Neuron (in vitro differentiated cells): Measurements from ENCODE around the gene SCYGR4.
"Not testable (repeated sequence)": the region's sequence is repeated elsewhere in the genome, so short reads cannot be mapped to it uniquely, and the experiment has no call there.

Experiments used
- H2AFZ ChIP-seq: one replicate; pipeline ENCODE4 v1.6.1; 2013; ENCODE audit warnings: low read depth, mild to moderate bottlenecking, inconsistent platforms, low read length, moderate library complexity
- H3K27me3 ChIP-seq: one replicate; pipeline ENCODE4 v1.6.1; 2013; ENCODE audit warnings: low read length; ENCODE audit not compliant: insufficient read depth
- H3K36me3 ChIP-seq: one replicate; pipeline ENCODE4 v1.6.1; 2013; ENCODE audit warnings: low read length; ENCODE audit not compliant: insufficient read depth
- H3K4me1 ChIP-seq: one replicate; pipeline ENCODE4 v1.6.1; 2013; ENCODE audit warnings: low read length; ENCODE audit not compliant: insufficient read depth
- H3K4me3 ChIP-seq: 2 replicates; pipeline ENCODE4 v1.5.1; 2013; ENCODE audit warnings: mild to moderate bottlenecking, low read length, moderate library complexity
- H3K9me3 ChIP-seq: one replicate; pipeline ENCODE4 v1.6.1; 2013; ENCODE audit warnings: low read length

SCYGR4 gene

DNA sequence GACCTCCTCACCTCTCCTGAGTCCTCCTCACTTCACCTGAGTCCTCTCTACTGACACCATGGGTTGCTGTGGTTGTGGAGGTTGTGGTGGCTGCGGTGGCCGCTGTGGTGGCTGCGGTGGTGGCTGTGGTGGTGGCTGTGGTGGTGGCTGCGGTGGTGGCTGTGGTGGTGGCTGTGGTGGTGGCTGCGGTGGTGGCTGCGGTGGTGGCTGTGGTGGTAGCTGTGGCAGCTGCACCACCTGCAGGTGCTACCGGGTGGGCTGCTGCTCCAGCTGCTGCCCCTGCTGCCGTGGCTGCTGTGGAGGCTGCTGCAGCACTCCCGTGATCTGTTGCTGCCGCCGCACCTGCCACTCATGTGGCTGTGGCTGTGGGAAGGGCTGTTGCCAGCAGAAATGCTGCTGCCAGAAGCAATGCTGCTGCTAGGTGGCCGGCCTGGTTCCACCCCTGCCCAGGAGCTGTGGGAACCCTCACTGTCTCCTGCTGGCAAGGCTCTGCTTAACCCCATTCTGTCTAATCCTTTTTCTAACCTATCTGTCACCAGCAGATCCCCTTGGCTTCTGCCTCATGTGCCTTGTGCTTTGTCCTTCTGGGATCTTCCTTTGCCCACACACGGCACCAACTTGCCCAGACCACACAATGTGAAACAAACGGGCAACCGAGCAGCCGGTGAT, 18.3 kb upstream of the SCYGR4 start, which contains the start of gene SCYGR2:
TSS of gene SCYGR2 (plus strand) at position 59 of the 669 bp plus-strand sequence. CDS start at position 59, 0 bp downstream.
- not testable (repeated sequence) for H3K27me3 ChIP-seq, H3K4me1 ChIP-seq, H3K4me3 ChIP-seq, H2AFZ ChIP-seq, H3K36me3 ChIP-seq, H3K9me3 ChIP-seq

DNA sequence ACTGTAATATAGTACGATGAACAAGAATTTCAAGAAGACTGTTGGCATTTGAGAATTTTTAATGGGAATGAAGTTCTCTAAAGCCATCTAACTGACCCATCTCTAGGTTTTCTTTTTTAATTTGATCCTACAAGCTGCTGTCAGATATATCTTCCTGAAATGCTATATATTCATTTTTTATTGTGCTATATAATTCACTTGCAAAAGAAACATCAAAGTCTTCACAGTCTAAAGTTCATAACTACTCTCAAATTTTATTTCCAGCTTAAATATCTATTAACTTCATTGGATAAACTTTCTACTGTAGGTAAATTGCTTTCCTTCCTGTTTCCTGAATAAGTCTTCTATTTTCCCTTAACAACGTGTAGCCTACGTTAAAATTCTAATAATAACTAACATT, 14.9 kb upstream of the SCYGR4 start:
- no peaks in the 10 kb centered on the region for H3K27me3 ChIP-seq
- no peaks in the 10 kb centered on the region for H3K36me3 ChIP-seq
- H3K4me1 ChIP-seq = no peaks in the 10 kb centered on the region
- H3K4me3 ChIP-seq = no peak overlapping the region
- no peaks in the 10 kb centered on the region for H3K9me3 ChIP-seq
- no peak overlapping the region for H2AFZ ChIP-seq

DNA sequence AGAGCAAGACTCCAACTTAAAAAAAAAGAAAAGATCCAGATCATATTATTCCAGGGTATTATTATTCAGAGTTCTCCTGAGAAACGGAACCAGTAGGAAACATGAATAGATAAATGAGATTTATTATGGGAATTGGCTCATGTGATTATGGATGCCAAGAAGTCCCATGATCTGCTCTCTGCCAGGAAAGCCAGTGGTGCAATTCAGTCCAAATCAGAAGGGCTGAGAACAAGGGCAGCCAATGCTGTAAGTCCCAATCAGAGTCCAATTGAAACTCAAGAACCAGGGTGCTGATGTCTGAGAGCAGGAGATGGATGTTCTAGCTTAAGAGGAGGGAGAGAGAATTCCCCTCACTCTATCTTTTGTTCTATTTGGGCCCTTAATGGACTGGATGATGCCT, 10.8 kb upstream of the SCYGR4 start:
- no peaks in the 10 kb centered on the region for H3K9me3 ChIP-seq
- no peaks in the 10 kb centered on the region for H3K27me3 ChIP-seq
- no peak overlapping the region for H2AFZ ChIP-seq
- no peak overlapping the region for H3K4me3 ChIP-seq
- H3K36me3 ChIP-seq = no peaks in the 10 kb centered on the region
- no peaks in the 10 kb centered on the region for H3K4me1 ChIP-seq

DNA sequence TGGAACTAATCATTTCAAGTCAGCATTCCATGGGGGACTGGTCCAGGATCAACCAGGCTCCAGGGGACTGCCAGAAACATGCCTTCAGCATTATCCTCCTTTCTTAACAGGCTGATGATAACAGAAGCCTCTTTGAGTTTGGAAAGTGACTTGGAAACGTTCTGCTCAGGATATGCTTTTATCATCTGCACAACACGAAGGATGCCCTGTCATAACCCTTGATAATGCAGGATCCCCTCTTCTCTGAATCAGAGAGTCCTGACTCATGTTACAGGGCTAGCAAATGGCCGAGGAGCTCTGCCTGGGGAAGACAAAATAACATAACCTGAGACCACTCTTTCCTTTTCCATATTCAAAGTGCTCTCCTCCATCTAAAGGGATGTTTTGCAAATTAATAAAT, 9.4 kb upstream of the SCYGR4 start:
- Histone ChIP-seq H3K4me3 (no peak overlapping the region), H3K4me1 (no peaks in the 10 kb centered on the region), H3K9me3 (no peaks in the 10 kb centered on the region), H3K27me3 (no peaks in the 10 kb centered on the region), H2AFZ (no peak overlapping the region), H3K36me3 (no peaks in the 10 kb centered on the region)

DNA sequence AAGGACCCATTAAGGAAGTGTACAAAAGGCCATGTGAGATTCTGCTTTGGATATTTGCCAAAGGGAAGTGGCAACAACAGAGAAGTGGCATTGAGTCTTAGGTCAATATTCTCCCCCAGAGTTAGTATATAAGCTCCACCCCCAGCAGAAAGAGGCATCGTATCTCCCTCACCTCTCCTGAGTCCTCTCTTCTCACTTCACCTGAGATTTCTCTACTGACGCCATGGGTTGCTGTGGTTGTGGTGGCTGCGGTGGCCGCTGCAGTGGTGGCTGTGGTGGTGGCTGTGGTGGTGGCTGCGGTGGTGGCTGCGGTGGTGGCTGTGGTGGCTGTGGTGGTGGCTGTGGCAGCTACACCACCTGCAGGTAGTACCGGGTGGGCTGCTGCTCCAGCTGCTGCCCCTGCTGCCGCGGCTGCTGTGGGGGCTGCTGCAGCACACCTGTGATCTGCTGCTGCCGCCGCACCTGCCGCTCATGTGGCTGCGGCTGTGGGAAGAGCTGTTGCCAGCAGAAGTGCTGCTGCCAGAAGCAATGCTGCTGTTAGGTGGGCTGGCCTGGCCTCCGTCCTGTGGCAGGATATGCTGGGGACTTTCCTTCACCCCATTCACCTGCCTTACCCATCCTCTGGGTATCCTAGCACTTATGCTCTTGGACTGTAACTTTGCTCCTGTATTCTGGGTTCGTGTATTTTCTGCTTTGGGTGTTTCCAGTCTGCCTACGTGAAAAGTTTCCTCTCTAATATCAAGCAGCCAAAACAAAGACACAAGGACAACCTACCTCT, 8.5 kb upstream of the SCYGR4 start:
- Histone ChIP-seq H3K4me3 (no peak overlapping the region), H3K9me3 (no peaks in the 10 kb centered on the region), H3K4me1 (no peaks in the 10 kb centered on the region), H3K27me3 (no peaks in the 10 kb centered on the region), H2AFZ (no peak overlapping the region), H3K36me3 (no peaks in the 10 kb centered on the region)

DNA sequence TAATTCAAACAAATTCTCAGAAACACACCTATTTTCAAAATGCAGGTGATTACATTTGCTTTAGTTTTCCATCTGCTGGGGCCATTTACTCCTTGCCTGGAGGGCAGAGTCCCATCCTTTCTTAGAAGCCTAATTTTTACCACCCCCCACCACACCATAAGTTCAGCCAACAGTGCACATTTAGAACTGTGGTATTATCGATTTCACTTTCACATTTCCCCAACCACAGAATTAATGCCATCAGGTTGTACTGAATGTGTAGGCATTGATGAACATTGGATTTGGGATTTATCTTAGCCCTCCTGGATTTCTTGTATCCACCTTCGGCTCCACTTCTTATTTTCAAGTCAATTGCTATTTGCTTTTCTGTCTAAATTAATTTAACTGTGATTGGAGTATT, 7.2 kb upstream of the SCYGR4 start:
- Histone ChIP-seq H3K4me3 (no peak overlapping the region), H3K4me1 (no peaks in the 10 kb centered on the region), H3K9me3 (no peaks in the 10 kb centered on the region), H3K27me3 (no peaks in the 10 kb centered on the region), H2AFZ (no peak overlapping the region), H3K36me3 (no peaks in the 10 kb centered on the region)

DNA sequence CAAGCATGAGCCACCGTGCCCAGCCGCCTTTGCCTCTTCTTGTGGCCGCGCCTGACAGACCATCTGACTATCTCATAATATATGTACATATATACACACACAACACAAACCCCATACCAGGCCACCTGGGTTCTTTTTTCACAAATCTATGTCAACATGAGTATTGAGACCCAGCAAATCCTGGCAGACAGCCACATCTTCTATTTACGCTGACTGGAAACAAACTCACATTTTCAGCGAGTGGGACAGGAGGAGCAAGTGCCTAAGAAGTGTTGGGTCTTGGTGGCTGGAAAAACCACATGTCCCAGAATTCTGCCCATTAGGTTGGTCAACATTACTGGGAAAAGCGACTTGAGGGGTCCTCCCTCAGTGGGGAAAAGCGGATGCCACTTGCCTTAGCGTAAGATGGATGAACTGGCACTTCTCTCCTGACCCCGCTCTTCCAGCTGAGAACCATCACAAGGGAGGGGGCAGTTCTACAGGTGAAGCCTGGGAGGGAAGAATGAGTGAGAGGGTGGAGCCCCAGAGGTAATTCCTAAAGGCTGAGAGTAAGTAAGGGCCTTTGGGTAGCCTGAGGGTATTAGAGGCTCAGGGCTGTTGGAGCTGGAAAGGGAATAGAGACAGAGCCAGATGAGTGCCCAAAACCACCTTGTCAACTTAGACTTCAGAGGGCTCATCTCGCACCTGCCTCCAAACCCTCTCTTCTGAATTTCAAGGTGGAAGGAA, 4.6 kb upstream of the SCYGR4 start:
- Histone ChIP-seq H3K4me1 (no peaks in the 10 kb centered on the region), H3K4me3 (no peak overlapping the region), H3K9me3 (no peaks in the 10 kb centered on the region), H3K36me3 (no peaks in the 10 kb centered on the region), H2AFZ (no peak overlapping the region), H3K27me3 (no peaks in the 10 kb centered on the region)

DNA sequence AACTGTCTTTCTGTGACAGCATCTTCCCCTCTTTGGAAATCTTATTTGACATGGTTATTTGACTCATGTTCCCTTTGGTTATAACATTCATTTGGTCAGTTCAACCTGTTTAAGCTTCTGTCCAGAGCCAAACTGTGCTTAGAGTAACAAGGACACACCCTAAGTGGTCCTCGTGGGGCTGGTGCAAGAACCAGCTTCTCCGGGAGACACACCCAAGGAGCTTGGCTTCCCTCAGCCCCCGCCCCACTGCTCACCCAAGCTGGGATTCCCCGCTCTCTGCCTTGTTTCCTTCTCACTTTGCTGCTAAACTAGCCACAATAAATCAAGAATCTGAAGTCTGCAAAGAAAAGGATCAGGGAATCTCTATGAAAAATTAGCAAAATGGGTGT, 4.0 kb upstream of the SCYGR4 start:
- Histone ChIP-seq H3K36me3 (no peaks in the 10 kb centered on the region), H3K9me3 (no peaks in the 10 kb centered on the region)

DNA sequence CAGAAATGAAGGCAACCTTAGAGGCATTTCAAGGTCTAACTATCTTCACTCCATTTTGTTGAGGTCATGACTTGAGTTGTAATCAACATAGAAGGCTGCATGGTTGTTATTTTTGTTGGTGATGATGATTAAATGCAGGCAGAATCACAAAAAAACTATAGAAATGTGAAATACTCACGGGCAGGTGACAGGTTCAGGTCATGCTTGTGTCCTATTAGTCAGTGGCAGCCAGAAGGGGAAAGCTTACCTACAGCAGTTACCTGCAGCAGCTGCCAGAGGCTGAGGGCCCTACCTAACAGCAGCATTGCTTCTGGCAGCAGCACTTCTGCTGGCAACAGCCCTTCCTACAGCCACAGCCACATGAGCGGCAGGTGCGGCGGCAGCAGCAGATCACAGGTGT, 3.1 kb upstream of the SCYGR4 start:
- Histone ChIP-seq H2AFZ (no peak overlapping the region), H3K36me3 (no peaks in the 10 kb centered on the region), H3K4me3 (no peak overlapping the region), H3K9me3 (no peaks in the 10 kb centered on the region), H3K4me1 (no peaks in the 10 kb centered on the region), H3K27me3 (no peaks in the 10 kb centered on the region)

More for the DNA sequence above, 4.0 kb upstream of the SCYGR4 start:
- H3K27me3 ChIP-seq = no peaks in the 10 kb centered on the region
- H2AFZ ChIP-seq = no peak overlapping the region
- H3K4me1 ChIP-seq = no peaks in the 10 kb centered on the region
- no peak overlapping the region for H3K4me3 ChIP-seq

DNA sequence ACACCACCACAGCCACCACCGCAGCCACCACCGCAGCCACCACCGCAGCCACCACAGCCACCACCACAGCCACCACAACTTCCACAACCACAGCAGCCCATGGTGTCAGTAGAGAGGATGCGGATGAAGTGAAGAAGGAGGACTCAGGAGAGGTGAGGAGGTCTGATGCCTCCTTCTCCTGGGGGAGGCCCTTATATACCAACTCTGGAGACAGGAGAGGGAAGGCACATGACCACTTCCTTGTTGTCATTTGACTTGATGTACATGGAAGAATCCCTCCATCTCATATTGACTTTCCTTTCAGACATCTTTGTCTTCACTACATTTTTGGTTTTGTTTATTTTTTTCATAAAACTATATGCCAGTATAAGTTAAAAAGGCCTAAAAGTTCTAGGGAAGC, 2.6 kb upstream of the SCYGR4 start, which contains the start of gene SCYGR3:
TSS of gene SCYGR3 (minus strand) at position 101 of the 400 bp plus-strand sequence. CDS start at position 101, 0 bp downstream.
- Histone ChIP-seq H3K9me3 (no peaks in the 10 kb centered on the region), H2AFZ (no peak within 1 kb of the TSS), H3K36me3 (no peaks in the 10 kb centered on the region), H3K27me3 (no peaks in the 10 kb centered on the region), H3K4me1 (no peaks in the 10 kb centered on the region), H3K4me3 (no peak within 1 kb of the TSS)

DNA sequence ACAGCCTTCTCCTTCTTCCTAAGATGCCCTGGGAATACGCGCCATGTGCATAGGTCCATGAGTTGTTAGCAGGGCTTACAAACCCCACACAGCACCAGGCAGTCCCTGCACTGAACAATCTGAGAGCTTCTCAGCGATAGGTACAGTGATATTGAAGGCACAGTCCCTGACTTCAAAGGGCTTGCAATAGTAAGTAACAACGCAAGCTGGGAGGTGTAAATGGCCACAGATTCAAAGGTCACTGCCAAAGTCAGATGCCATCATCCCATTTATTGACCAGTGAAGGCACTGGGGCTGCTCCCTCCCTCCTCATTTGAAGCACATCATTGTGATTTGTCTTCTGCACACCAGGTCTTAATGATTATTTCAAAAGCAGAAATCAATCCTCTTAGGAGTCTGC, 2.1 kb upstream of the SCYGR4 start:
- Histone ChIP-seq H2AFZ (no peak overlapping the region), H3K36me3 (no peaks in the 10 kb centered on the region), H3K4me1 (no peaks in the 10 kb centered on the region), H3K9me3 (no peaks in the 10 kb centered on the region), H3K4me3 (no peak overlapping the region), H3K27me3 (no peaks in the 10 kb centered on the region)

DNA sequence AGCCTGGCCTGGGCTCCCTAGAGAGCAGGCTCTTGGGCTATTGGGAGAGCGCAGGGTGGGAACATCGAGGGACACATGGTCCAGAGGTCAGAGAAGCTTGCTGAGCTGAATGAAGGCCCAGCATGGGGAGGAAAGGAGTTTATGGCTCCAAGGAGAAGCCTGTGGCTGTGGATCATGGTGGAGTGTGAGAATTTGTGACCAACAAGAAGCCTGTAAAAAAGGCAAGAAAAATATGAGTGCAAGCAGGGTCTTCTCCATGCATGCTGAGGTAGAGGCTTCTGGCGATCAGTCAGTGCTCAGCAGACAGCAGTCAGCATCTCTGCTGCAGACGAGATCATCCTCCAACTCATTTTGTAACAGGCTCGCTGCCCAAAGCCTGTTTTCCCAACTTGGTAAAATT, 1.4 kb upstream of the SCYGR4 start:
- Histone ChIP-seq H3K4me3 (no peak overlapping the region), H3K27me3 (no peaks in the 10 kb centered on the region), H2AFZ (no peak overlapping the region), H3K36me3 (no peaks in the 10 kb centered on the region), H3K4me1 (no peaks in the 10 kb centered on the region), H3K9me3 (no peaks in the 10 kb centered on the region)

DNA sequence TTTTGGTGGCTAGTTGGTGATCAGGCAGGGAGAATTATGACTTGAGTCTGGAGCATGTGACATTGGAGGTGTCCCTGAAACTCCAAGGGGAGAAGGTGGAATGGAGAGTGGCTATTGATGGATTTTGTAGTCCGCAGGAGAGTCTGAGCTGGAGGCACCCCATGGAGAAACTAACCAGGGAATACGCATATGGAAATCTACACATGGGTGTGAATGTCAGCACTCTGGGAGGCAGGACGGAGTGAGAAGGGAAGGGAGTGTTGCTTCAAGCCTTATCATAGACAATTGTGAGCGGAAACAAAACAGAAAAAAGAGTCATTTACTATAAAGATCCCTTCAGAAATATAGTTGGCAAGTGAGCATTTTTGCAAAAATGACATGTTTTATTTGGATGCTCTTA, 667 bp upstream of the SCYGR4 start:
- no peaks in the 10 kb centered on the region for H3K27me3 ChIP-seq
- H3K4me1 ChIP-seq = no peaks in the 10 kb centered on the region
- no peaks in the 10 kb centered on the region for H3K36me3 ChIP-seq
- no peak overlapping the region for H2AFZ ChIP-seq
- no peaks in the 10 kb centered on the region for H3K9me3 ChIP-seq
- no peak overlapping the region for H3K4me3 ChIP-seq
